Measurements from ENCODE around the gene PHACTR2. TPM values are rescaled to one million over a fixed set of nuclear protein-coding genes. Genes with fewer than 3 reads are reported as not detected.
A peak's percentile ranks its signal among the peaks of the same experiment; 100 is the strongest.
"Not testable (repeated sequence)": the region's sequence is repeated elsewhere in the genome, so short reads cannot be mapped to it uniquely, and the experiment has no call there.

Gene PHACTR2
- total and polyA plus RNA-seq, 2 of the 13 experiments (the other 11 are each of a cell fraction or from before 2014, with no cell fraction given): 11.3 to 28.2 TPM

DNA sequence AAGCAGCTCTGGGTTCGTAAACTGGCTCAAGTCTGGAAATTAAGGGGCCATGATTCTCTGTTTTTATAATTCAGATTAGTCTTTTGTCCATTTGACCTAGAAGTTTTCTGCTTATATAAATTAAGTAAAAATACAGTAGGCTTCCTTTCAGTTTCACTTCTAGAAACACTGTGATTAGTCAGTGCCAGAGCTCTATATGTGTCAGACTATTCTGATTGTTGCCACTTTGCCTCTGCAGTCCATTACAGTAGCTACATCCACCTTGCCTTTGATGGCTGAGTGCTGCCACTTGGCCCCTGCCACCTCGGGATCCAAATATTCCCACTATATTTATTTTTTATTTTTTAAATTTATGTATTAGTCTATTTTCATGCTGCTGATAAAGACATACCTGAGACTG lies 194.4 kb downstream of the PHACTR2 start:
- in situ Hi-C loops (cut with HindIII; ENCODE audit: extremely low pct_ligation_motif_present, low pct_unique_long_range_greater_than_20kb) (no loop called here), intact Hi-C loops (cut with micrococcal nuclease; ENCODE audit: unreplicated experiment) (no loop called here)
- ATAC-seq (no peak; the same call in 2 of the 3 replicates), FAIRE-seq (no peak), DNase-seq (ENCODE audit: low spot score) (no peak)
- WGBS (ENCODE audit: low lambda C conversion rate): 43% methylated on average over 2 of the region's 2 CpGs
- no peak overlapping the region for H3K4me3 ChIP-seq (replicated peaks in 1 of 3; ENCODE audit: insufficient read depth in 1 of 3, low read depth in 2 of 3, low read length in 3 of 3)
- H3K4me2 ChIP-seq (ENCODE audit: low read depth, low read length): peak overlapping the region; percentile 24; the same call in 1 of the 2 replicates
- H3K36me3 ChIP-seq (replicated peaks in 1 of 2; ENCODE audit: control insufficient read depth in 1 of 2, insufficient read depth in 2 of 2, low read length in 2 of 2): no peaks in the 10 kb centered on the region
- TF ChIP-seq ZMYM3 (CRISPR knock-in tag; IDR thresholded peaks at IDR 0.05) (no peak), FOXC1 (CRISPR knock-in tag; IDR thresholded peaks at IDR 0.05; ENCODE audit: borderline replicate concordance) (no peak), CHD4 (IDR thresholded peaks at IDR 0.05; ENCODE audit: borderline replicate concordance, low read length) (no peak), GFI1 (CRISPR knock-in tag; IDR thresholded peaks at IDR 0.05; ENCODE audit: borderline replicate concordance) (no peak), CC2D1A (CRISPR knock-in tag; IDR thresholded peaks at IDR 0.05) (no peak), ISL2 (CRISPR knock-in tag; IDR thresholded peaks at IDR 0.05) (no peak), ZNF674 (CRISPR knock-in tag; IDR thresholded peaks at IDR 0.05; ENCODE audit: low read depth) (no peak)
- TF ChIP-seq, protein P1, sequence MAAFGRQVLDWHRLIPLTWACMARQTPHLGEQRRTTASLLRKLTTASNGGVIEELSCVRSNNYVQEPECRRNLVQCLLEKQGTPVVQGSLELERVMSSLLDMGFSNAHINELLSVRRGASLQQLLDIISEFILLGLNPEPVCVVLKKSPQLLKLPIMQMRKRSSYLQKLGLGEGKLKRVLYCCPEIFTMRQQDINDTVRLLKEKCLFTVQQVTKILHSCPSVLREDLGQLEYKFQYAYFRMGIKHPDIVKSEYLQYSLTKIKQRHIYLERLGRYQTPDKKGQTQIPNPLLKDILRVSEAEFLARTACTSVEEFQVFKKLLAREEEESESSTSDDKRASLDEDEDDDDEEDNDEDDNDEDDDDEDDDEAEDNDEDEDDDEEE (CRISPR knock-in tag; IDR thresholded peaks at IDR 0.05): no peak
- H4K20me1 ChIP-seq (ENCODE audit: insufficient read depth, low read length): no peaks in the 10 kb centered on the region
- ChIA-PET POLR2A (no interaction called here), CTCF (ENCODE audit: low intra/inter-chr PET ratio, low total read pairs) (no interaction called here)
- H3K9ac ChIP-seq (ENCODE audit: insufficient read depth, low read depth, low read length): no peak overlapping the region
- no peak overlapping the region for H2AFZ ChIP-seq (ENCODE audit: low read length)
- no TSS peak for BruUV-seq (replicated peaks)
- no peak overlapping the region for H3K27ac ChIP-seq (ENCODE audit: extremely low read length, insufficient read depth, low read length)
- H3K9me3 ChIP-seq (ENCODE audit: low read length): no peaks in the 10 kb centered on the region
- no peaks in the 10 kb centered on the region for H3K79me2 ChIP-seq (ENCODE audit: insufficient read depth, low read length)
- H3K4me1 ChIP-seq (ENCODE audit: insufficient read depth, low read length): 0 out of 2 replicates have a peak, but pooled peaks cover 6% of the 10 kb centered on the region
- H3K27me3 ChIP-seq (ENCODE audit: control insufficient read depth in 1 of 2, insufficient read depth in 2 of 2, low read length in 2 of 2): no peaks in the 10 kb centered on the region

DNA sequence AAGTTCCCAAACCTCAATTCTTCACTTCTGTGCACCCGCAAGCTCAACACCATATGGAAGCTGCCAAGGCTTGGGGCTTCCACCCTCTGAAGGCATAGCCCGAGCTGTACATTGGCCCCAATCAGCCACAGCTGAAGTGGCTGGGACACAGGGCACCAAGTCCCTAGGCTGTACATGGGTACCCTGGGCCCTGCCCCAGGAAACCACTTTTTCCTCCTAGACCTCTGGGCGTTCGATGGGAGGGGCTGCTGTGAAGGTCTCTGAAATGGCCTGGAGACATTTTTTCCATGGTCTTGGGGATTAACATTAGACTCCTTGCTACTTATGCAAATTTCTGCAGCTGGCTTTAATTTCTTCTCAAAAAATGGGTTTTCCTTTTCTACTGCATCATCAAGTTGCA lies 195.8 kb downstream of the PHACTR2 start:
- H3K9me3 ChIP-seq (ENCODE audit: low read length); H3K4me1 ChIP-seq (ENCODE audit: insufficient read depth, low read length); intact Hi-C loops (cut with micrococcal nuclease; ENCODE audit: unreplicated experiment); H3K9ac ChIP-seq (ENCODE audit: insufficient read depth, low read depth, low read length); H3K27ac ChIP-seq (ENCODE audit: extremely low read length, insufficient read depth, low read length); POLR2A ChIA-PET; FAIRE-seq; H2AFZ ChIP-seq (ENCODE audit: low read length); H3K27me3 ChIP-seq (ENCODE audit: control insufficient read depth in 1 of 2, insufficient read depth in 2 of 2, low read length in 2 of 2); ATAC-seq; CTCF ChIA-PET (ENCODE audit: low intra/inter-chr PET ratio, low total read pairs); H4K20me1 ChIP-seq (ENCODE audit: insufficient read depth, low read length); BruUV-seq (replicated peaks); H3K79me2 ChIP-seq (ENCODE audit: insufficient read depth, low read length); H3K4me2 ChIP-seq (ENCODE audit: low read depth, low read length); H3K36me3 ChIP-seq (replicated peaks in 1 of 2; ENCODE audit: control insufficient read depth in 1 of 2, insufficient read depth in 2 of 2, low read length in 2 of 2); DNase-seq (ENCODE audit: low spot score); in situ Hi-C loops (cut with HindIII; ENCODE audit: extremely low pct_ligation_motif_present, low pct_unique_long_range_greater_than_20kb); H3K4me3 ChIP-seq (replicated peaks in 1 of 3; ENCODE audit: insufficient read depth in 1 of 3, low read depth in 2 of 3, low read length in 3 of 3): not testable (repeated sequence)
- 58% methylated on average over 4 of the region's 4 CpGs for WGBS (ENCODE audit: low lambda C conversion rate)

DNA sequence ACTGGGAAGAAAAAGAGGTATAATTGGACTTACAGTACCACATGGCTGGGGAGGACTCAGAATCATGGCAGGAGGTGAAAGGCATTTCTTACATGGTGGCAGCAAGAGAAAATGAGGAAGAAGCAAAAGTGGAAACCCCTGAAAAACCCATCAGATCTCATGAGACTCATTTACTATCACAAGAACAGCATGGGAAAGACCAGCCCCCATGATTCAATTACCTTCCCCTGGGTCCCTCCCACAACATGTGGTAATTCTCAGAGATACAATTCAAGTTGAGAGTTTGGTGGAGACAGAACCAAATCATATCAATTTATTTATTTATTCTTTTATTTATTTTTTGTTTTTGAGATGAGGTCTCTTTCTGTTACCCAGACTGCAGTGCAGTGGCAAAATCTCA lies 196.7 kb downstream of the PHACTR2 start:
- BruUV-seq (replicated peaks); H2AFZ ChIP-seq (ENCODE audit: low read length); H4K20me1 ChIP-seq (ENCODE audit: insufficient read depth, low read length); H3K79me2 ChIP-seq (ENCODE audit: insufficient read depth, low read length); DNase-seq (ENCODE audit: low spot score); H3K4me2 ChIP-seq (ENCODE audit: low read depth, low read length); H3K9me3 ChIP-seq (ENCODE audit: low read length); in situ Hi-C loops (cut with HindIII; ENCODE audit: extremely low pct_ligation_motif_present, low pct_unique_long_range_greater_than_20kb); H3K4me3 ChIP-seq (replicated peaks in 1 of 3; ENCODE audit: insufficient read depth in 1 of 3, low read depth in 2 of 3, low read length in 3 of 3); FAIRE-seq; intact Hi-C loops (cut with micrococcal nuclease; ENCODE audit: unreplicated experiment); ATAC-seq; H3K9ac ChIP-seq (ENCODE audit: insufficient read depth, low read depth, low read length); H3K4me1 ChIP-seq (ENCODE audit: insufficient read depth, low read length); H3K27me3 ChIP-seq (ENCODE audit: control insufficient read depth in 1 of 2, insufficient read depth in 2 of 2, low read length in 2 of 2); POLR2A ChIA-PET; H3K36me3 ChIP-seq (replicated peaks in 1 of 2; ENCODE audit: control insufficient read depth in 1 of 2, insufficient read depth in 2 of 2, low read length in 2 of 2); CTCF ChIA-PET (ENCODE audit: low intra/inter-chr PET ratio, low total read pairs); H3K27ac ChIP-seq (ENCODE audit: extremely low read length, insufficient read depth, low read length): not testable (repeated sequence)

Measured in HepG2 (cell line).